Testis (tissue), 3 donors: ENCODE measurements around the gene TTLL12. TPM values are rescaled to one million over a fixed set of nuclear protein-coding genes. Genes with fewer than 3 reads are reported as not detected.

ENCODE experiments used
- DNase-seq: peaks from one replicate; pipeline ENCODE4 v3.0.0-alpha.2; 2019
- H3K27ac ChIP-seq, 2 donors: fragments of 200-600 bp; sonication (generic); one replicate each; pipeline ENCODE4 v1.5.1; 2019
- H3K27me3 ChIP-seq: fragments of 200-600 bp; sonication (generic); one replicate; pipeline ENCODE4 v1.5.1; 2019
- H3K36me3 ChIP-seq: fragments of 200-600 bp; sonication (generic); one replicate; pipeline ENCODE4 v1.5.1; 2017; ENCODE audit warnings: low read depth; ENCODE audit errors: missing control alignments
- H3K4me1 ChIP-seq: fragments of 200-600 bp; sonication (generic); one replicate; pipeline ENCODE4 v1.5.1; 2019
- H3K4me3 ChIP-seq, 2 donors: fragments of 200-600 bp; sonication (generic); one replicate each; pipeline ENCODE4 v1.5.1; 2017 to 2019
- H3K9me3 ChIP-seq: fragments of 200-600 bp; sonication (generic); one replicate; pipeline ENCODE4 v1.5.1; 2017
- CTCF ChIP-seq, 3 experiments: fragments of 450-650 bp in 2 of 3; fragments of 200-600 bp in 1 of 3; sonication (generic) in 1 of 3; IDR thresholded peaks; one replicate each; pipeline ENCODE4 v1.5.1; 2016 to 2019; ENCODE audit warnings: antibody characterized with exemption in 3 of 3, mild to moderate bottlenecking in 2 of 3, moderate library complexity in 1 of 3
- POLR2A ChIP-seq: fragments of 450-650 bp; IDR thresholded peaks from one replicate; pipeline ENCODE4 v1.6.1; 2017; ENCODE audit warnings: antibody characterized with exemption, mild to moderate bottlenecking, moderate library complexity
- WGBS, 2 donors: methylation state at CpG; one replicate each; pipeline ENCODE4 v1.1.5; 2018; 5-methylcytosine and 5-hydroxymethylcytosine counted together
- intact Hi-C: fragments of 100-400 bp; cut with DNase I; formaldehyde crosslinking; loops from one replicate; pipeline ENCODE4 v1.15.1; 2023; ENCODE audit warnings: low total_unique reads
- polyA plus RNA-seq: library from polyadenylated mRNA; stranded (reverse); fragments of 350-450 nt; fragmentation: Illumina TruSeq; extraction: RNeasy Lipid Tissue Mini Kit (QIAGEN cat#74804); gene quantifications from one replicate; pipeline ENCODE4 v1.2.3, GENCODE V29; 2014; ENCODE audit warnings: low read depth, low replicate concordance; ENCODE audit not compliant: insufficient read depth
- total RNA-seq, 2 donors: library from RNA; depleted of rRNA; stranded (reverse); fragments of >200 nt; gene quantifications; one replicate each; pipeline ENCODE4 v1.2.3, GENCODE V29; 2016

Gene TTLL12
- total and polyA plus RNA-seq, 3 donors from 2014 or later, result 62.0 to 175 (median 111) TPM

GRCh38 chr22:43179146-43179910, 7.6 kb downstream of the TTLL12 start:
- no peak for TF ChIP-seq CTCF (IDR thresholded peaks at IDR 0.05)
- no peak for TF ChIP-seq POLR2A
- no peak for DNase-seq
- H3K36me3 ChIP-seq, result no peaks in the 10 kb centered on the region
- intact Hi-C loops, result no loop called here
- peaks cover 17% of the 10 kb centered on the region for H3K4me1 ChIP-seq
- H3K27me3 ChIP-seq, result no peaks in the 10 kb centered on the region
- 86 to 94% methylated on average over 17 to 25 of the region's 25 CpGs for WGBS, 2 donors
- no peak overlapping the region for H3K4me3 ChIP-seq
- no peaks in the 10 kb centered on the region for H3K9me3 ChIP-seq
- no peak overlapping the region for H3K27ac ChIP-seq

GRCh38 chr22:43177479-43177878, 9.5 kb downstream of the TTLL12 start:
- no peaks in the 10 kb centered on the region for H3K27me3 ChIP-seq
- intact Hi-C loops, result no loop called here
- no peak overlapping the region for H3K27ac ChIP-seq
- TF ChIP-seq POLR2A (no peak), CTCF (IDR thresholded peaks at IDR 0.05) (no peak)
- H3K9me3 ChIP-seq, result no peaks in the 10 kb centered on the region
- WGBS, 2 donors, result 90 to 91% methylated on average over 7 of the region's 7 CpGs
- DNase-seq, result no peak
- no peak overlapping the region for H3K4me3 ChIP-seq
- H3K36me3 ChIP-seq, result no peaks in the 10 kb centered on the region
- H3K4me1 ChIP-seq, result no peaks in the 10 kb centered on the region

DNA sequence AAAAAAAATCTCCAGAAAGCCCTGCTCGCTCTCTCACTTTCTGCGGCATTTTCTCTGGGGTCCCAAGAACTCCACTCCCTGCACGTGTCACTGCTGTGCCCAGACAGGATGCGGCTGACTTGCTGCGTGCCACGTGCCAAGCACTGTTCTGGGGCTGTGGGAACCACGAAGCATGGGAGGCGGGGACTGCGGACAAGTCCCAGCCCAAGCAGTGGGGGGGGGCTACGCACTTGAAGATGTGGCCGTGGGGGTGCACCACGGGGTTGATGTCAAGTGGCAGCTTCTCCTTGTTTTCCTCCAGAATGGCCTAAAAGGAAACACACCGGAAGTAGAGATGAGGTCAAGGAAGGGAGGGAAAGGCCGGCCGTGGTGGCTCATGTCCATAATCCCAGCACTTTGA, 10.8 kb downstream of the TTLL12 start:
- intact Hi-C loops, result no loop called here
- TF ChIP-seq CTCF (IDR thresholded peaks at IDR 0.05) (no peak), POLR2A (no peak)
- no peaks in the 10 kb centered on the region for H3K27me3 ChIP-seq
- WGBS, 2 donors, result 87 to 94% methylated on average over 15 of the region's 15 CpGs
- no peaks in the 10 kb centered on the region for H3K4me1 ChIP-seq
- no peak overlapping the region for H3K4me3 ChIP-seq
- no peak overlapping the region for H3K27ac ChIP-seq
- no peaks in the 10 kb centered on the region for H3K36me3 ChIP-seq
- DNase-seq, result no peak
- no peaks in the 10 kb centered on the region for H3K9me3 ChIP-seq

- intact Hi-C loops, result no loop called here
- TF ChIP-seq POLR2A (no peak), CTCF (IDR thresholded peaks at IDR 0.05) (no peak)
- Histone ChIP-seq H3K4me1 (no peaks in the 10 kb centered on the region), H3K36me3 (no peaks in the 10 kb centered on the region), H3K4me3 (no peak overlapping the region), H3K27ac (no peak overlapping the region), H3K27me3 (no peaks in the 10 kb centered on the region), H3K9me3 (no peaks in the 10 kb centered on the region)
- DNase-seq, result no peak
- WGBS, 2 donors, result 90 to 91% methylated on average over 2 to 9 of the region's 9 CpGs
Observed at GRCh38 chr22:43174941-43175531, 11.9 kb downstream of the TTLL12 start.
